ENCODE data around the gene EIF4A3. TPM values are rescaled to one million over a fixed set of nuclear protein-coding genes. Genes with fewer than 3 reads are reported as not detected.

Gene EIF4A3
- total RNA-seq, 1 donor from 2014 or later: 104 TPM

DNA sequence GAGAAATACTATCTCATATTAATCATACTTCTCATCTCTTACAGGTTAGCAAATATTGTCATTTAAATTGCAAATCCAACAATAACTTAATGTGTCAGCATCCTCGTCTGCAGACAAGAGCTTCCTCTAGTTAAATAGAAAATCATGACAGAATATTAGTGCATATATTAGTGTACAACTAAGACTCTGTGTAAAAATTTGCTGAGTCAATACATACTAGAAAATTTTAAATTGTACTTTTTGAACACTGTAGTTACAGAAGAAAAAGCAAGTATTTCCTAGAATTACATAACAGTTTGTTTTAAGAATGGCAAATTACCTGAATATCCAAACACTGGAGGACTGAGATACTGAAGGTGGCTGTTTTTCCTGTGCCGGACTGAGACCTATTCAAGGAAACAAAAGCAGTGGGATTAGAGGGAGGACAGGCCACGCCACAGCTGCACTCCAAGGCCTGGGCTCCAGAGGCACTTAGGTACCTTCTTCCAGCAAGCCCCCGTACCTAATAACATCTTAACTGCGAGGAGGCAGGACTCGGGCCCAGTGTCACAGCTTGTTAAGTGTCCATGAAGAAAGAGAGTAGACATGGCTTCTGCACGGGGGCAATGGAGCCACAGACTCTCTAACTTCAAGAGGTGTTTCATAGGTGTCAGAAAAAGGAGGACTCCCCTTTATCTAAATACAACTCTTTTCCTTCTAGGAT, 5.3 kb downstream of the EIF4A3 start:
- H3K27ac Mint-ChIP-seq: no peak overlapping the region
- no peak overlapping the region for H3K4me3 Mint-ChIP-seq
- H3K4me1 Mint-ChIP-seq (ENCODE audit: unreplicated experiment): peaks cover 18% of the 10 kb centered on the region
- H3K27me3 Mint-ChIP-seq: no peaks in the 10 kb centered on the region
- no peaks in the 10 kb centered on the region for H3K9me3 Mint-ChIP-seq
- no peak for DNase-seq (ENCODE audit: extremely low spot score, unreplicated experiment)
- TF ChIP-seq, protein P1, sequence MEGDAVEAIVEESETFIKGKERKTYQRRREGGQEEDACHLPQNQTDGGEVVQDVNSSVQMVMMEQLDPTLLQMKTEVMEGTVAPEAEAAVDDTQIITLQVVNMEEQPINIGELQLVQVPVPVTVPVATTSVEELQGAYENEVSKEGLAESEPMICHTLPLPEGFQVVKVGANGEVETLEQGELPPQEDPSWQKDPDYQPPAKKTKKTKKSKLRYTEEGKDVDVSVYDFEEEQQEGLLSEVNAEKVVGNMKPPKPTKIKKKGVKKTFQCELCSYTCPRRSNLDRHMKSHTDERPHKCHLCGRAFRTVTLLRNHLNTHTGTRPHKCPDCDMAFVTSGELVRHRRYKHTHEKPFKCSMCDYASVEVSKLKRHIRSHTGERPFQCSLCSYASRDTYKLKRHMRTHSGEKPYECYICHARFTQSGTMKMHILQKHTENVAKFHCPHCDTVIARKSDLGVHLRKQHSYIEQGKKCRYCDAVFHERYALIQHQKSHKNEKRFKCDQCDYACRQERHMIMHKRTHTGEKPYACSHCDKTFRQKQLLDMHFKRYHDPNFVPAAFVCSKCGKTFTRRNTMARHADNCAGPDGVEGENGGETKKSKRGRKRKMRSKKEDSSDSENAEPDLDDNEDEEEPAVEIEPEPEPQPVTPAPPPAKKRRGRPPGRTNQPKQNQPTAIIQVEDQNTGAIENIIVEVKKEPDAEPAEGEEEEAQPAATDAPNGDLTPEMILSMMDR (conservative IDR thresholded peaks at IDR 0.05): no peak
- H3K36me3 Mint-ChIP-seq: peaks cover 30% of the 10 kb centered on the region

DNA sequence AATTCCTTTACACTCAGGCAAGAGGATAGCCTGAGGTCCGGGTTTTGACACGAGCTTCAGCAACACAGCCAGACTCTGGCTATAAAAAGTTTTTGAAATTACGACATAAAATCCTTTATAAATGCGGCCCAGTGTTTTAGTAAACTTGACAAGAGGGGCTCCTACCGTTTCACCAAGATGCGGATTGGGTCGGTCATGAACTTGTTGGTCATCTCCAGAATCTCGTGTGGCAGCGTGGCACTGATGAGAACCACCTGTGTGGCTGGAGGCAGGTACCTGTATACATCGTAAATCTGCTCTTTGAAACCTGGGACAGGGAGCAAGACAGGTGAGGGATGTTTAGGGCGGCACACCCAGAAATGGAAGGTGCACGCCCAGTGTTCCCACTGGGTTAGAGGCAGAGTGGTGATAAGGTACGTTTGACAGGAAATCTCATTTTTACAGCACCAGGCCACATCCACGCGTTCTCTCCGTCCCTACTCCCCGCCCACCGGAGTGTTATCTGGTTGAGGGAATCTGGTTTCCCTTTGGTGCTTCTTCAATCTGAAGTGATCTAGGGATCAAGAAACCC, 8.0 kb downstream of the EIF4A3 start:
- Mint-ChIP-seq H3K4me3 (no peak overlapping the region), H3K4me1 (ENCODE audit: unreplicated experiment) (no peaks in the 10 kb centered on the region), H3K27me3 (no peaks in the 10 kb centered on the region), H3K9me3 (no peaks in the 10 kb centered on the region), H3K36me3 (peaks cover 27% of the 10 kb centered on the region), H3K27ac (no peak overlapping the region)
- TF ChIP-seq, protein P1 (conservative IDR thresholded peaks at IDR 0.05): no peak
- DNase-seq (ENCODE audit: extremely low spot score, unreplicated experiment): no peak

GRCh38 chr17:80137131-80137530, 9.8 kb downstream of the EIF4A3 start:
- no peaks in the 10 kb centered on the region for H3K27me3 Mint-ChIP-seq
- no peak overlapping the region for H3K4me3 Mint-ChIP-seq
- H3K9me3 Mint-ChIP-seq: no peaks in the 10 kb centered on the region
- no peak for DNase-seq (ENCODE audit: extremely low spot score, unreplicated experiment)
- peaks cover 33% of the 10 kb centered on the region for H3K36me3 Mint-ChIP-seq
- TF ChIP-seq, protein P1 (conservative IDR thresholded peaks at IDR 0.05): no peak
- H3K27ac Mint-ChIP-seq: no peak overlapping the region
- no peaks in the 10 kb centered on the region for H3K4me1 Mint-ChIP-seq (ENCODE audit: unreplicated experiment)

DNA sequence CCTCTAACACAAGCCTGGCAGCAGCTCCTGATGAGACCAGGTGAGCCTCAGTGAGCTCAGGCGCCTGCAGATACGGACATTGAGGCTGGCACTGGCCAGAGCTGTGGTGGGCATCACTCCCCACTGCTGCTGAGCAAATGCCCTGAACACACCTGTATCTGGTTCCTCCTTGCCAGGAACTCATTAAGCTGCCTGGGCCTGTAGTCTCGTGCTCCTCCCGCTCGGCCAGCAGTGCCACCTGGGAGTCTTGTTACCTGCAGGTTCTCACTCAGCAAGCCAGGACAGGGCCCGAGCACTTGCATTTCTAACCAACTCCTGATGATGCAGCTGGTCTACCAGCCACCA, 13.3 kb downstream of the EIF4A3 start:
- Mint-ChIP-seq H3K27ac (no peak overlapping the region), H3K9me3 (no peaks in the 10 kb centered on the region), H3K4me1 (ENCODE audit: unreplicated experiment) (no peaks in the 10 kb centered on the region), H3K27me3 (no peaks in the 10 kb centered on the region), H3K4me3 (no peak overlapping the region), H3K36me3 (peaks cover 19% of the 10 kb centered on the region)
- no peak for DNase-seq (ENCODE audit: extremely low spot score, unreplicated experiment)
- TF ChIP-seq, protein P1 (conservative IDR thresholded peaks at IDR 0.05): no peak

DNA sequence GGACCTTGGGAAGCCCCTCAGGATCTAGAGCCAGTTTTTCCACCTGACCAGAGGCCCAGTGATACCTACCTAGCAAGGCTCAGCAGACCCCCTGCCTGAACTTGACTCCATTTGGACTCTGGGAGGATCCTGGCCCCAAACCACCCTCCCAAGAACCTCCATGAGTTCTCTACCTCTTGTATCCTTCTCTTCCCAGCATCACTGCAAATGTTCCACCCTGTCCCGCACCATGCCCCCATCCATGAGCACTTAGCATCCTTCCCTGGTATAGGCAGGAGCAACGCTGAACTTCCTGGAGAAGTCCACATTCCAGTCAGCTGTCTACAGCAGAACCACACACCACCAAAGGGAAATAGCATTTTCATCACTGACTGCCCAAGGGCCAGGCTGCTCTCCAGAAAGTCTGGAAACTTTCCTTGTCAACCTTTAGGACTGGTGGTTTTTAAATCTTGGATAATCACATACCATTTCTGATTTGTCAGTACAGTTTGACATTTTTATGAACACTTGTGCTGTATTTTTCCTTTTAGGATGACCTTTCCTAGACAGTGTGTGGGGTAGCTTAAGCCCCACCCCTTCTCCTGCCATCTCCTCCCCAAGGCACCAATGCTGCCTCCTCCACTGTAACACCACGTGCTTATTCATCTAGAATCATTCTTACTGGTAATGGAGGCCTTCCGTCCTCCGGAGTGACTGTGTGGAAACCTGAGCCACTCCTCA, 13.9 kb downstream of the EIF4A3 start:
- Mint-ChIP-seq H3K4me3 (no peak overlapping the region), H3K36me3 (peaks cover 15% of the 10 kb centered on the region), H3K27me3 (no peaks in the 10 kb centered on the region), H3K27ac (no peak overlapping the region), H3K4me1 (ENCODE audit: unreplicated experiment) (no peaks in the 10 kb centered on the region), H3K9me3 (no peaks in the 10 kb centered on the region)
- DNase-seq (ENCODE audit: extremely low spot score, unreplicated experiment): no peak
- TF ChIP-seq, protein P1 (conservative IDR thresholded peaks at IDR 0.05): no peak
